Hepatocyte (in vitro differentiated cells): ENCODE measurements around the gene WIZ.

Experiments used
- EZH2 ChIP-seq: fragments of 200-600 bp; sonication (generic); IDR thresholded peaks from 2 replicates; pipeline ENCODE4 v1.6.1; 2016; ENCODE audit warnings: antibody characterized with exemption, mild to moderate bottlenecking, borderline replicate concordance
- TF ChIP-seq, protein P1 (sequence below): fragments of 200-600 bp; sonication (generic); IDR thresholded peaks from 2 replicates; pipeline ENCODE4 v1.5.1; 2016; ENCODE audit warnings: antibody characterized with exemption, mild to moderate bottlenecking; ENCODE audit not compliant: poor library complexity

DNA sequence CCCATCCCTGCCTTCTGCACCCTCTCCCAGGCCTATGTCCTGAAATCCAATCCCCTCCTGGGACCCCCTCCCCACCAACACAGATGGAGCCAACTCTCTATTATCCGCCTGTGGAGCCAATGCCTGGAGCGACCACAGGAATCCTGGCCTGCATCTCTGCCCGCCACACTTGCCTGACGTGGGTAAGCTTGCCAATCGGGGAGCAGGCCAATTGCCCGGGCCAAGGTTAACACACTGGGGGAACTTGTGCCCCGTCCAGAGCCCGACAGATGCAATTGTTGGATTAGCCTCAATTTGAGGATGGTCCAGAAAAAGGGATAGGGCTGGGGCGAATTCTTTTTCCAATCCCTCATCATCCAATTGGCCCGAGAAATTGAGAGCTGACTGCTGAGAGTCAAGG lies 5.9 kb downstream of the WIZ start:
- TF ChIP-seq, protein P1, sequence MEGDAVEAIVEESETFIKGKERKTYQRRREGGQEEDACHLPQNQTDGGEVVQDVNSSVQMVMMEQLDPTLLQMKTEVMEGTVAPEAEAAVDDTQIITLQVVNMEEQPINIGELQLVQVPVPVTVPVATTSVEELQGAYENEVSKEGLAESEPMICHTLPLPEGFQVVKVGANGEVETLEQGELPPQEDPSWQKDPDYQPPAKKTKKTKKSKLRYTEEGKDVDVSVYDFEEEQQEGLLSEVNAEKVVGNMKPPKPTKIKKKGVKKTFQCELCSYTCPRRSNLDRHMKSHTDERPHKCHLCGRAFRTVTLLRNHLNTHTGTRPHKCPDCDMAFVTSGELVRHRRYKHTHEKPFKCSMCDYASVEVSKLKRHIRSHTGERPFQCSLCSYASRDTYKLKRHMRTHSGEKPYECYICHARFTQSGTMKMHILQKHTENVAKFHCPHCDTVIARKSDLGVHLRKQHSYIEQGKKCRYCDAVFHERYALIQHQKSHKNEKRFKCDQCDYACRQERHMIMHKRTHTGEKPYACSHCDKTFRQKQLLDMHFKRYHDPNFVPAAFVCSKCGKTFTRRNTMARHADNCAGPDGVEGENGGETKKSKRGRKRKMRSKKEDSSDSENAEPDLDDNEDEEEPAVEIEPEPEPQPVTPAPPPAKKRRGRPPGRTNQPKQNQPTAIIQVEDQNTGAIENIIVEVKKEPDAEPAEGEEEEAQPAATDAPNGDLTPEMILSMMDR = no peak
- TF ChIP-seq EZH2 = no peak
